ENCODE measurements around the gene ZNF580. TPM values are rescaled to one million over a fixed set of nuclear protein-coding genes. Genes with fewer than 3 reads are reported as not detected.

ZNF580 gene
- total RNA-seq, 2 donors from 2014 or later = 29.7 to 36.1 TPM

GRCh38 chr19:55663846-55664536 is 23.2 kb downstream of the ZNF580 start:
- 90 to 97% methylated on average over 13 to 20 of the region's 20 CpGs for WGBS, 2 donors
- DNase-seq (no peak), ATAC-seq (no peak)
- peaks cover 12% of the 10 kb centered on the region for H3K4me1 ChIP-seq
- intact Hi-C loops (cut with DNase I) = no loop called here
- H3K27ac ChIP-seq = no peak overlapping the region
- H3K27me3 ChIP-seq = no peaks in the 10 kb centered on the region
- no peak for TF ChIP-seq CTCF (IDR thresholded peaks at IDR 0.05)
- TF ChIP-seq POLR2A (IDR thresholded peaks at IDR 0.05) = no peak
- no peaks in the 10 kb centered on the region for H3K9me3 ChIP-seq
- no peak overlapping the region for H3K4me3 ChIP-seq
- H3K36me3 ChIP-seq (replicated peaks in 1 of 2; ENCODE audit: insufficient read depth in 1 of 2, low read depth in 2 of 2) = peaks cover 24 to 56% of the 10 kb centered on the region in 2 donors

GRCh38 chr19:55666343-55667005 is 25.7 kb downstream of the ZNF580 start:
- Histone ChIP-seq H3K36me3 (replicated peaks in 1 of 2; ENCODE audit: insufficient read depth in 1 of 2, low read depth in 2 of 2) (peaks cover 31 to 65% of the 10 kb centered on the region in 2 donors), H3K27ac (no peak overlapping the region), H3K4me3 (no peak overlapping the region), H3K4me1 (peaks cover 11% of the 10 kb centered on the region), H3K9me3 (no peaks in the 10 kb centered on the region), H3K27me3 (no peaks in the 10 kb centered on the region)
- WGBS, 2 donors = 79 to 93% methylated on average over 5 to 12 of the region's 12 CpGs
- TF ChIP-seq CTCF (IDR thresholded peaks at IDR 0.05) = no peak
- TF ChIP-seq POLR2A (IDR thresholded peaks at IDR 0.05) = no peak
- intact Hi-C loops (cut with DNase I) = no loop called here
- ATAC-seq (no peak), DNase-seq (no peak)

DNA sequence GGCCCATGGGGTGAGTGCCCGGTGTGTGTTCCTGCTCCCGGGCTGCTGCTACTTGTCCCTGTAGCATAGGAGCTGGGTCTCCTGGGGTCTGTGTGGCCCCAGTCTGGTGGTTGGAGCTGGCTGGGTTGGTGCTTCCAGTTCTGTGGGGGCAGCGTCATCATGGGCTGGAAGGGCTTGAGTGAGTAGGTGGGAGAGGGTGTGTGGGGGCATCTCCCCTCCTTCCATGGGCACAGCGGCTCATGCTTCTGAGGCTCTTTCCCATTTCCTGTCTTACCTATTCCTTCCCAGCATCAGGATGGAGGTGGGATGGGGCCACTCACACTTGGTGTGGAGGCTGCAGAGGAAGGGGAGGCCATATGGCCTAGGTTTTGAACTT is 26.2 kb downstream of the ZNF580 start:
- DNase-seq (no peak), ATAC-seq (no peak)
- Histone ChIP-seq H3K36me3 (replicated peaks in 1 of 2; ENCODE audit: insufficient read depth in 1 of 2, low read depth in 2 of 2) (peaks cover 29 to 60% of the 10 kb centered on the region in 2 donors), H3K4me3 (no peak overlapping the region), H3K9me3 (no peaks in the 10 kb centered on the region), H3K27ac (no peak overlapping the region), H3K4me1 (peaks cover 11% of the 10 kb centered on the region), H3K27me3 (no peaks in the 10 kb centered on the region)
- intact Hi-C loops (cut with DNase I) = no loop called here
- TF ChIP-seq POLR2A (IDR thresholded peaks at IDR 0.05) = no peak
- WGBS, 2 donors = 86% methylated on average over 4 of the region's 4 CpGs; no CpG with 5 or more reads in 1 of the 2 donors

GRCh38 chr19:55667511-55667910 is 26.7 kb downstream of the ZNF580 start:
- intact Hi-C loops (cut with DNase I) = no loop called here
- peaks cover 11% of the 10 kb centered on the region for H3K4me1 ChIP-seq
- H3K27me3 ChIP-seq = no peaks in the 10 kb centered on the region
- ATAC-seq (no peak), DNase-seq (no peak)
- H3K36me3 ChIP-seq (replicated peaks in 1 of 2; ENCODE audit: insufficient read depth in 1 of 2, low read depth in 2 of 2) = peaks cover 24 to 58% of the 10 kb centered on the region in 2 donors
- WGBS, 2 donors = 84 to 90% methylated on average over 9 to 12 of the region's 12 CpGs
- no peak overlapping the region for H3K4me3 ChIP-seq
- no peaks in the 10 kb centered on the region for H3K9me3 ChIP-seq
- H3K27ac ChIP-seq = peak overlapping the region in 1 of 4 donors; percentile 18
- no peak for TF ChIP-seq CTCF (IDR thresholded peaks at IDR 0.05)
- TF ChIP-seq POLR2A (IDR thresholded peaks at IDR 0.05) = no peak

DNA sequence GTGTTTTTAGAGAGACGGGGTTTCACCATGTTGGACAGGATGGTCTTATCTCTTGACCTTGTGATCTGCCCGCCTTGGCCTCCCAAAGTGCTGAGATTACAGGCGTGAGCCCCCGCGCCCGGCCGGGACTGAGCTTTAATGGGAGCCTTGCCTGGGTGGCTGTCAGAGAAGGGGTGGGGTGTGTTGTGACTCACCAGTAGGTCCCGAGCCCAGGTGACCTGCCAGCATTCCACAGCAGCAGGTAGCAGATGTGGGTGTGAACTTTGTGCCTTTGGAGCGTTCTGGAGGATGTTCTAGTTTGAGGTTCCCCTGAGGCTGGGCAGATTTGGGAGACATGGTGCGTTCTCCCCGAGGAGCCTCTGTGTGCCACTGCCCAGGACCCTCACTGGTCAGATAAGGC is 27.2 kb downstream of the ZNF580 start:
- Histone ChIP-seq H3K4me3 (no peak overlapping the region), H3K4me1 (peaks cover 11% of the 10 kb centered on the region), H3K36me3 (replicated peaks in 1 of 2; ENCODE audit: insufficient read depth in 1 of 2, low read depth in 2 of 2) (peaks cover 19 to 54% of the 10 kb centered on the region in 2 donors), H3K27ac (peak overlapping the region in 2 of 4 donors; percentile 18 to 26), H3K9me3 (no peaks in the 10 kb centered on the region), H3K27me3 (no peaks in the 10 kb centered on the region)
- 57% methylated on average over 10 to 11 of the region's 11 CpGs for WGBS, 2 donors
- peak in 3 of 4 donors; percentile 39 to 71 (median 59) for DNase-seq
- TF ChIP-seq CTCF (IDR thresholded peaks at IDR 0.05) (no peak), POLR2A (IDR thresholded peaks at IDR 0.05) (no peak)
- intact Hi-C loops (cut with DNase I) = no loop called here
- ATAC-seq = peak; percentile 27
